HG03108 (cell line): ENCODE results near the gene SLC38A5.
A peak's percentile ranks its signal among the peaks of the same experiment; 100 is the strongest.
"Not testable (repeated sequence)": the region's sequence is repeated elsewhere in the genome, so short reads cannot be mapped to it uniquely, and the experiment has no call there.

ENCODE experiments used
- ATAC-seq: cut with Tn5 transposase; IDR thresholded peaks from one replicate; pipeline ENCODE4 v1.9.1; 2021; ENCODE audit warnings: moderate library complexity; ENCODE audit not compliant: unreplicated experiment

Gene SLC38A5

GRCh38 chrX:48470110-48470832 lies at the start of gene SLC38A5:
TSS of gene SLC38A5 (minus strand) at chrX:48470260. CDS start at chrX:48467924, 2,336 bp downstream.
- no peak for ATAC-seq

GRCh38 chrX:48519481-48519880 lies 49.4 kb upstream of the SLC38A5 start:
- not testable (repeated sequence) for ATAC-seq

GRCh38 chrX:48516987-48517386 lies 46.9 kb upstream of the SLC38A5 start:
- no peak for ATAC-seq

- ATAC-seq: no peak
These were observed 46.2 kb upstream of the SLC38A5 start for GRCh38 chrX:48516285-48516684.

- no peak for ATAC-seq
These were observed 45.8 kb upstream of the SLC38A5 start for GRCh38 chrX:48515842-48516241.

GRCh38 chrX:48514868-48515460 lies 44.9 kb upstream of the SLC38A5 start:
- no peak for ATAC-seq

GRCh38 chrX:48514126-48514806 lies 44.2 kb upstream of the SLC38A5 start:
- no peak for ATAC-seq

- ATAC-seq: no peak
These were observed 43.6 kb upstream of the SLC38A5 start for GRCh38 chrX:48513670-48514069.

GRCh38 chrX:48512371-48512935 lies 42.4 kb upstream of the SLC38A5 start:
- no peak for ATAC-seq

- no peak for ATAC-seq
These were observed 41.5 kb upstream of the SLC38A5 start for GRCh38 chrX:48511560-48511959.

- ATAC-seq: no peak
These were observed 39.6 kb upstream of the SLC38A5 start for GRCh38 chrX:48509619-48510018.

GRCh38 chrX:48509245-48509590 lies 39.2 kb upstream of the SLC38A5 start:
- ATAC-seq: no peak

- peak; percentile 73 for ATAC-seq
These were observed 38.6 kb upstream of the SLC38A5 start, which contains the start of gene PORCN for GRCh38 chrX:48508400-48509244. TSS of gene PORCN (plus strand) at chrX:48508992. CDS start at chrX:48509821, 829 bp downstream.

- no peak for ATAC-seq
These were observed 37.2 kb upstream of the SLC38A5 start for GRCh38 chrX:48507246-48507645.

- ATAC-seq: no peak
These were observed 35.4 kb upstream of the SLC38A5 start for GRCh38 chrX:48505481-48505880.

GRCh38 chrX:48504261-48504660 lies 34.2 kb upstream of the SLC38A5 start:
- no peak for ATAC-seq

- ATAC-seq: no peak
These were observed 28.3 kb upstream of the SLC38A5 start for GRCh38 chrX:48498374-48498809.

GRCh38 chrX:48497871-48498270 lies 27.8 kb upstream of the SLC38A5 start:
- no peak for ATAC-seq

GRCh38 chrX:48496660-48497059 lies 26.6 kb upstream of the SLC38A5 start:
- no peak for ATAC-seq

GRCh38 chrX:48493890-48494364 lies 23.9 kb upstream of the SLC38A5 start:
- ATAC-seq: no peak
